Fibroblast of skin of left quadriceps (primary cell): ENCODE data around the gene SLC25A33.
"Not testable (repeated sequence)": the region's sequence is repeated elsewhere in the genome, so short reads cannot be mapped to it uniquely, and the experiment has no call there.

Experiments used
- DNase-seq, 2 experiments: peaks; one replicate each; pipeline ENCODE4 v3.0.0-alpha.2; 2013; ENCODE audit warnings: low read depth in 2 of 2

The SLC25A33 gene

GRCh38 chr1:9539829-9540550, 725 bp downstream of the SLC25A33 start:
- no peak for DNase-seq

DNA sequence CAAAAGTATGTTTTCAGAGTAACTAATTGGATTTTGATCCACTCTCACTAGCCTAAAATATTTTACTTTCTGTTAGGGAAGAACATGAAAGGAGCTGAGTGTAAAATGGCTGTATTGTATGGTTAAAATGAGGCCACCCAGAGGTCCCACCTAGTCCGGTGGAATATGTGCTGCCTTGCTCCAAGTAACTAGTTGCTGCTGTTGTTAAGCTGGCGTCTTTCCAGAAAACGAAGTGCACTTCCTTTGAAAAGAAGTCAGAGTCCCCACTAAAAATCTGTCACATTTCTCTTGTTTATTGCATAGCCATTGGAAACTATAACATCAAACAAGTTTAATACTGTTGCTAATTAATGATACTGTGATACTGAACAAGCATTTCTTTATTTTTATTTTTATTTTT, 3.2 kb downstream of the SLC25A33 start:
- peak in 1 of 2 experiments; percentile 28 for DNase-seq

- DNase-seq = no peak
Measured at GRCh38 chr1:9544926-9545325, 5.7 kb downstream of the SLC25A33 start.

DNA sequence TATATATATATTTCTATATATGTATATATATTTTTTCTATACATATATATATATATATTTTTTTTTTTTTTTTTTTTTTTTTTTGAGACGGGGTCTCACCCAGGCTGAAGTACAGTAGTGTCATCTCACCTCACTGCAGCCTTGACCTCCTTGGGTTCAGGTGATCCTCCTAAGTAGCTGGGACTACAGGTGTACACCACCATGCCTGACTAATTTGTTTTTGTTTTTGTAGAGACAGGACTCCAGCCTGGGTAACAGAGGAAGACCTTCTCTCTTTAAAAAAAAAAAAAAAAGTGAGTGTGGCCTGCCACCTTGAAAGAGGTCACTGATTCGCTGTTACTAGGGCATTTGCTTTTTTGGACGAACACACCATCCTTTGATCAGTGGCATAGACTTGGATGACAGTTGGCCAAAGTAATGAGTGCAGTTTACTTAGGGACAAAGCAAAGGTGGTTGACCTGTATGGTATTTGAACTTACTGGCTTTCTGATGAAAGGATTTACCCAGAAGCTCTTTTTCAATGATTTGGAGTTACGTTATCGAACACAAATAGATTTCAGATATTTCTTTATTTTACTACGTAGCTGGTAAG, 10.8 kb downstream of the SLC25A33 start:
- no peak for DNase-seq

DNA sequence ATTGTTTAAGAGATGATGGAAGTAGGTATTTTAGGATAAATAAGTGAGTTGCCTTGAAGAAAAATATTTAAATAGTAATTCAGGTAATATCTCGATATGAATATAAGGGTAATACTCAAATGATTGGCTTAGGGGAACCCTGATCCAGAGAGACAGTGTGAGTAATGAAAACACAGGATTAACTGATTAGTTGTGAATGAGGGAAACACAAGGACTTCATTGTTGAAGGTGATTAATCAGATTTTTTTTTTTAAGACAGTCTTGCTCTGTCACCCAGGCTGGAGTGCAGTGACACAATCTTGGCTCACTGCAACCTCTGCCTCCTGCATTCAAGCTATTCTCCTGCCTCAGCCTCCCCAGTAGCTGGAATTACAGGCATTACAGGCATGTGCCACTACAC, 12.7 kb downstream of the SLC25A33 start:
- no peak for DNase-seq

DNA sequence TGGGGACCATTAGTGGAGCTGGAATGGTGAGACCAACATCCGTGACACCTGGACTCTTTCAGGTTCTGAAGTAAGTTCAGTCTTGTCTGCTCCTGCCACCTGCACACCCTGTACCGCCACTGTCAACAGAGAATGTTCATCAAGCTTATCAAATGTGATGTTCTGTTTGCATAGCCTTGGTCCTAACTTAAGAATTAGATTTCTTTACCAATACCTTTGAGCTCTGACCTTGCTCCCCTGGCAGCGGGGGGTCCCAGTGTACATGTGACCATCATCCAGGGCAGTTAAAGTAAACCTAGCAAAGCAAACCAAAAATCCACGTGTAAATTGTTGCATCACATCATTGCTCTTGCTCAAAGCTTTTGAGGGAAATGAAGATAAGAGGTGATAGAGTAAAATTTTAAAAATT, 14.5 kb downstream of the SLC25A33 start:
- DNase-seq = no peak

- DNase-seq = no peak
Measured at GRCh38 chr1:9555942-9556341, 16.7 kb downstream of the SLC25A33 start.

DNA sequence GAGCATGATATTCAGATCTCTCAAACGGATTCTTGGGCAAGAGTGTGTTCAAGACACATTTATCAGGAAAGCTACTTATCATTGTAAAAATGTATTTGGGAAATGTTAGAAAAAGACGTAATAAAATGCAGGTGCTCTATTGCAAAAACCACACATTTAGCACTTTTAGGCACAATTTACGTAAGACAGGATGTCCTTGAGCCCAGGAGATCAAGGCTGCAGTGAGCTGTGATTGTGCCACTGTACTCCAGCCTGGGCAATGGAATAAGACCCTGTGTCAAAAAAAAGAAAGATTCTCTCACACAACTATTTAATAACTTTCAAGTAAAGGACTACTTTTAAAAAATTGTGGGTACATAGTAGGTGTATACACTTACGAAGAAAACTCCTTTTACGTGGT, 18.4 kb downstream of the SLC25A33 start:
- no peak for DNase-seq

GRCh38 chr1:9558271-9558945, 19.1 kb downstream of the SLC25A33 start:
- no peak for DNase-seq

GRCh38 chr1:9558946-9559545, 19.8 kb downstream of the SLC25A33 start:
- no peak for DNase-seq

DNA sequence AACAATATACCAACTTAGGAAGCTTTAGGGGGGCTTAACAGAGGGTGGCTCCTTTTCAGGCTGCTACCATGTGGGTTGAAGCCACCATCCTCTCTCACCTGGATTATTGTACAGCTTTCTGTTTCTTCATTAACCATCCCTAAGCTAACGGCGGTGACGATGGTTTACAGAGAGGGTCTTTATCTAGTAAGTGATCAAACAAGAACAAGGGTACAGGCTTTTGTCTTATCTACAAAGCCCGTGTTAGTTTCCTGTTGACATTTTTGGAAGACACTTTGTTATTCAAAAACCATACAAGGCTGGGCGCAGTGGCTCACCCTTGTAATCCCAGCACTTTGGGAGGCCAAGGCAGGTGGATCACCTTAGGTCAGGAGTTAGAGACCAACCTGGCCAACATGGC, 20.4 kb downstream of the SLC25A33 start:
- no peak for DNase-seq

- not testable (repeated sequence) for DNase-seq
Measured at GRCh38 chr1:9560090-9560489, 20.8 kb downstream of the SLC25A33 start.

- DNase-seq = peak; percentile 54 to 62
Measured at GRCh38 chr1:9561429-9561828, 22.2 kb downstream of the SLC25A33 start.

GRCh38 chr1:9569267-9569666, 30.0 kb downstream of the SLC25A33 start:
- DNase-seq = no peak

GRCh38 chr1:9570886-9571529, 31.7 kb downstream of the SLC25A33 start:
- DNase-seq = not testable (repeated sequence)

GRCh38 chr1:9573723-9574122, 34.5 kb downstream of the SLC25A33 start:
- no peak for DNase-seq

- no peak for DNase-seq
Measured at GRCh38 chr1:9575486-9575885, 36.2 kb downstream of the SLC25A33 start.

- DNase-seq = no peak
Measured at GRCh38 chr1:9576903-9577302, 37.6 kb downstream of the SLC25A33 start.

GRCh38 chr1:9577423-9577822, 38.2 kb downstream of the SLC25A33 start:
- DNase-seq = no peak

GRCh38 chr1:9580942-9581341, 41.7 kb downstream of the SLC25A33 start:
- DNase-seq = no peak

DNA sequence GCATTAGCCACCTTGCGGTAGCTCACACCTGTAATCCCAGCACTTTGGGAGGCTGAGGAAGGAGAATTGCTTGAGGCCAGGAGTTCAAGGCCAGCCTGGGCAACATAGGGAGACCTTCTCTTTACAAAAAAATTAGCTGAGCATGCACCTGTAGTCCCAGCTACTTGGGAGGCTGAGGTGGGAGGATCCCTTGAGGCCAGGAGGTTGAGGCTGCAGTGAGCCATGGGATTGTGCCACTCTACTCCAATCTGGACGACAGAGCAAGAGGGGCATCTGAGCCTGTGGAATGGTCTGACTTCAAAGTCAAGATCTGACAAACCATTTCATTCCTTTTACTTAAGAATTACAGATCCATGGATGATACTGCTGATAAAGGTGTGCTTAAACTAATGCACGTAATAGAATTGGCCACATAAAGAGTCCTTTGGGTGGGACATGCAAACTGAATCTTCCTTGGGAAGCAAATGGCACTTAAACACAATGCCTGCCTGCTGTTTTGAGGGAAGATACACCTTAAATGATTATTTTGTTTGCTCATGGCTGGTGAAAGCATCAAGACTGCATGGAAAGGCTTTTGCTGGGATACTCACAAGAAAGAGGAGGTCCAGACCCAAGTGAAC, 47.0 kb downstream of the SLC25A33 start:
- DNase-seq = no peak
